Suprapubic skin (tissue), 4 donors: Measurements from ENCODE around the gene KDM2A.

ENCODE experiments used
- CTCF ChIP-seq, 2 donors: fragments of 200-600 bp in 1 of 2; fragments of 450-650 bp in 1 of 2; sonication (generic) in 1 of 2; IDR thresholded peaks; one replicate each; pipeline ENCODE4 v1.5.1; 2016 to 2019; ENCODE audit warnings: antibody characterized with exemption in 2 of 2, mild to moderate bottlenecking in 1 of 2, moderate library complexity in 1 of 2
- POLR2A ChIP-seq, 2 donors: fragments of 450-650 bp; IDR thresholded peaks; one replicate each; pipeline ENCODE4 v1.6.1; 2017; ENCODE audit warnings: antibody characterized with exemption in 2 of 2, mild to moderate bottlenecking in 2 of 2, moderate library complexity in 2 of 2
- POLR2AphosphoS5 ChIP-seq, 3 donors: sonication (generic); formaldehyde crosslinking; IDR thresholded peaks; one replicate each; pipeline ENCODE4 v1.6.1; 2017; ENCODE audit warnings: antibody characterized with exemption in 3 of 3

GRCh38 chr11:67287355-67288197, 168.5 kb downstream of the KDM2A start:
- TF ChIP-seq POLR2A (IDR thresholded peaks at IDR 0.05) (no peak), CTCF (IDR thresholded peaks at IDR 0.05) (no peak), POLR2AphosphoS5 (IDR thresholded peaks at IDR 0.05) (no peak)
